COR-L47 (cell line): ENCODE measurements around the gene EVA1B.

Source experiments
- DNase-seq: peaks from one replicate; lab custom pipeline; 2025; lab: John Stamatoyannopoulos, UW

Gene EVA1B

GRCh38 chr1:36309397-36309796, 14.0 kb downstream of the EVA1B start:
- DNase-seq = no peak

- no peak for DNase-seq
Measured at GRCh38 chr1:36307601-36308330, 15.7 kb downstream of the EVA1B start.

GRCh38 chr1:36306902-36307456, 16.5 kb downstream of the EVA1B start:
- DNase-seq = peak; percentile 96

- peak; percentile 48 for DNase-seq
Measured at GRCh38 chr1:36306210-36306901, 17.1 kb downstream of the EVA1B start, which contains the start of gene SH3D21. Gene SH3D21, plus strand, starts transcription at chr1:36306368. Its CDS starts 53 bp downstream, at chr1:36306421.

GRCh38 chr1:36305915-36306209, 17.6 kb downstream of the EVA1B start:
- DNase-seq = no peak

- DNase-seq = no peak
Measured at GRCh38 chr1:36304970-36305914, 18.2 kb downstream of the EVA1B start.

DNA sequence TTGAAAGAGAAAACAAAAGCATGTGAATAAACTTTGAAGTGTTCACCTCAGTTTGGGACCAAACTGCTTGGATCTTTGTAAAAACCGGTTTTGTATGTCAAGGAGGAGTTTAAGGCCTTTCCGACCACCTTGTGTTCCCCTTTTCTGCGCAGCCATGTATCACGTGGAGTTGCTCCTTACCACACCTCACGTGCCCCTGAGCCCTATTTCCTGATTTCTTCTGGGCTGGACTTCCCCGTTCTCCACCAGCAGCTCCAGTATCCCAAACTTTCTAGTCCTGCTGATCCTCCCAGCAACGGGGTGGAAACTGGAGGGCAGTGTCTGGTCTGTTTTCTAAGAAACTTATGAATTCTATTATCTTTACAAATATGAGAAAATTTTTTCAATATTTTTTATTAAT, 18.9 kb downstream of the EVA1B start:
- no peak for DNase-seq

DNA sequence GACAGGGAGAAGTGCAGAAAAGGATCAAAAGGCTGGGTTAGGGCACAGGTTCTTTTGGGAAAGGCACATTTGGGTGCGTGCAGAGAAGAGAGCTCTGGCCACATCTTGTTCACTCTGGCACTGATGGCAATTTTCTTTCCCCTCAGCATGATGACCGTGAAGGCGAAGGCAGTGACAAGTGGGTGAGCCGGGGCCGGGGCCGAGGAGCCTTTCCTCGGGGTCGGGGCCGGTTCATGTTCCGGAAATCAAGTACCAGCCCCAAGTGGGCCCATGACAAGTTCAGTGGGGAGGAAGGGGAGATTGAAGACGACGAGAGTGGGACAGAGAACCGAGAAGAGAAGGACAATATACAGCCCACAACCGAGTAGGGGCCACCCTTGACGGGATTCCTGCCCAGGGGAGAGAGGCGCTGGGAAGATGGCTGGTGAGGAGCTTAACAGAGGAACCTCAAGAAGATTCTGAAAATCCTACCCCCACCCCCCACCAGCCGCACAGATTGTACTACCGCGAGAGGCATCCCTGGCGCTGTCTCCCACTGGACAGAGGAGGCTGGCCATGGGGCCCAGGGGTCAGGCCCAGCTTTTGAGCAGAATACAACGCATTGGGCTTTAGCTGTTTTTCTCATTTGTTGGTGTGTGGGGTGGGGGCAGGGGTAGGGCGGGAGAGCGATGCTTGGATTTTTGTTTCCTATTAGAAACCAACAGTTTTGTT, 19.6 kb downstream of the EVA1B start:
- DNase-seq = no peak

- no peak for DNase-seq
Measured at GRCh38 chr1:36303244-36303643, 20.2 kb downstream of the EVA1B start.

DNA sequence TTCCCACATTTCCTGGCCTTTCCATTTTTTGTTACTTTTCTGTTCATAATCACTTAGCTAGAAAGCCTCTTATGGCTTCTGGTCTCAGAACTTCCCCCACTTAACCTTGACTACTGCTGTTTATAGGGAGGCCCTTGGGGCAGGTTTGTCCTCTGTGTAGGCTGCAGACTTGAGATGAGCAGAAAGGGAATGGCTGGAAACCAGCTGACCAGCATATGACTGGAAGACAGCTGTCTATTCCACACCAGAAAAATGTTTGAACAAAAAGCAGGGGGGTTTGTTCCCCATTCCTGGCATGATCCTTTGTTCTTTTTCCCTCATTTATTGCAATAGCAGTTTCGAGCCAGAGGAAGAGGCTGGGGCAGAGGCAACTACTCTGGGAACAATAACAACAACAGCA, 22.2 kb downstream of the EVA1B start:
- DNase-seq = no peak

DNA sequence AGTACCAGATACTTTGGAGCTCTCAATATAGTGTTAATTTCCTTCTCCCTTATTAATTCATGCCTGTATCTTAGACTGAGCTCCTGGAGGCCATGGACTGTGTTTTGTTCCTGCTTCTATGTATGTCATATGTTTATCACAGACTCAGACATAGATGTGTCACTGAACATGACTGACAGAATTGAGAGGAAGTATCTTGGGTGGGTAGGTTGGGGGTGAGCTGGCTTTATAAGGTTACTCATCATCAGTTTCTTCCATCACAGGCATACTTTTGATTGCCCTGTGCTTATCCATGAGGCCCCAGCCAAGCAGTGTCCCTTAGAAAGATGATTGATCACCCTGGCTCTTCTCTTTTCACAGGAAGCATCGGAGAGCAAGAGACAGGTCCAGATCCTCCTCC, 22.9 kb downstream of the EVA1B start:
- no peak for DNase-seq

DNA sequence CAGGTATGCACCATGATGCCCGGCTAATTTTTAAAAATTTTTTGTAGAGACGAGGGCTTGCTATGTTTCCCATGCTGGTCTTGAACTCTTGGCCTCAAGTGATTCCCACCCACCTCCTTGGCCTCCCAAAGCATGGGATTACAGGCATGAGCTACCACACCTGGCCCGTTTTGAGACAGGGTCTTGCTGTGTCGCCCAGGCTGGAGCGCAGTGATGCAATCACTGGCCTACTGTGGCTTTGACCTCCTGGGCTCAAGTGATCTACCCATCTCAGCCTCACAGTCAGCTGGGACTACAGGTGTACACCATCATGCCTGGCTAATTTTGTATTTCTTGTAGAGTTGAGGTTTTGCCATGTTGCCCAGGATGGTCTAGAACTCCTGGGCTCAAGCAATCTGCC, 24.8 kb downstream of the EVA1B start:
- DNase-seq = no peak

- DNase-seq = no peak
Measured at GRCh38 chr1:36297062-36297461, 26.4 kb downstream of the EVA1B start.

GRCh38 chr1:36295390-36295789, 28.1 kb downstream of the EVA1B start:
- DNase-seq = no peak

- no peak for DNase-seq
Measured at GRCh38 chr1:36287595-36287994, 35.9 kb downstream of the EVA1B start.

DNA sequence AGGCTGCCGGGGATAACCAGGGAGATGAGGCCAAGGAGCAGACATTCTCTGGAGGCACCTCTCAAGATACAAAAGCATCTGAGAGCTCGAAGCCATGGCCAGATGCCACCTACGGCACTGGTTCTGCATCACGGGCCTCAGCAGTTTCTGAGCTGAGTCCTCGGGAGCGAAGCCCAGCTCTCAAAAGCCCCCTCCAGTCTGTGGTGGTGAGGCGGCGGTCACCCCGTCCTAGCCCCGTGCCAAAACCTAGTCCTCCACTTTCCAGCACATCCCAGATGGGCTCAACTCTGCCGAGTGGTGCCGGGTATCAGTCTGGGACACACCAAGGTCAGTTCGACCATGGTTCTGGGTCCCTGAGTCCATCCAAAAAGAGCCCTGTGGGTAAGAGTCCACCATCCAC, 36.6 kb downstream of the EVA1B start:
- DNase-seq = no peak

- peak; percentile 51 for DNase-seq
Measured at GRCh38 chr1:36285443-36286101, 37.9 kb downstream of the EVA1B start.

GRCh38 chr1:36284517-36284916, 38.9 kb downstream of the EVA1B start:
- no peak for DNase-seq

GRCh38 chr1:36284061-36284460, 39.4 kb downstream of the EVA1B start:
- no peak for DNase-seq

- no peak for DNase-seq
Measured at GRCh38 chr1:36279789-36280296, 43.6 kb downstream of the EVA1B start.
